ENCODE results near the gene SLC9A8.
A peak's percentile ranks its signal among the peaks of the same experiment; 100 is the strongest.

Gene SLC9A8

GRCh38 chr20:49818816-49819215, 6.2 kb downstream of the SLC9A8 start:
- no peak for DNase-seq

- no peak for DNase-seq
These were observed 7.1 kb downstream of the SLC9A8 start for GRCh38 chr20:49819702-49820101.

GRCh38 chr20:49821381-49821780, 8.8 kb downstream of the SLC9A8 start:
- DNase-seq, result no peak

GRCh38 chr20:49821870-49822331, 9.3 kb downstream of the SLC9A8 start:
- no peak for DNase-seq

GRCh38 chr20:49823152-49823847, 10.7 kb downstream of the SLC9A8 start:
- DNase-seq, result no peak

GRCh38 chr20:49824206-49824605, 11.6 kb downstream of the SLC9A8 start:
- DNase-seq, result no peak

- DNase-seq, result peak; percentile 5
These were observed 12.9 kb downstream of the SLC9A8 start for GRCh38 chr20:49825521-49826033.

- no peak for DNase-seq
These were observed 18.6 kb downstream of the SLC9A8 start for GRCh38 chr20:49831022-49831769.

- no peak for DNase-seq
These were observed 19.4 kb downstream of the SLC9A8 start for GRCh38 chr20:49831770-49832631.

- DNase-seq, result no peak
These were observed 20.2 kb downstream of the SLC9A8 start for GRCh38 chr20:49832632-49833327.

- DNase-seq, result no peak
These were observed 20.9 kb downstream of the SLC9A8 start for GRCh38 chr20:49833483-49833882.

- DNase-seq, result no peak
These were observed 22.4 kb downstream of the SLC9A8 start for GRCh38 chr20:49835031-49835430.

GRCh38 chr20:49838546-49838945, 25.9 kb downstream of the SLC9A8 start:
- no peak for DNase-seq

GRCh38 chr20:49843139-49843538, 30.5 kb downstream of the SLC9A8 start:
- DNase-seq, result no peak

GRCh38 chr20:49843770-49844380, 31.2 kb downstream of the SLC9A8 start:
- no peak for DNase-seq

GRCh38 chr20:49845060-49845459, 32.4 kb downstream of the SLC9A8 start:
- no peak for DNase-seq

GRCh38 chr20:49846206-49846807, 33.7 kb downstream of the SLC9A8 start:
- no peak for DNase-seq

- no peak for DNase-seq
These were observed 38.0 kb downstream of the SLC9A8 start for GRCh38 chr20:49850463-49851230.

GRCh38 chr20:49851231-49851705, 38.6 kb downstream of the SLC9A8 start:
- DNase-seq, result no peak

- DNase-seq, result no peak
These were observed 39.4 kb downstream of the SLC9A8 start for GRCh38 chr20:49851991-49852390.

All from NCI-H187 treated with DMSO at 0.1 percent for 48 hours (cell line).